Measurements from ENCODE around the gene ZBTB18.
"Not testable (repeated sequence)": the region's sequence is repeated elsewhere in the genome, so short reads cannot be mapped to it uniquely, and the experiment has no call there.

Gene ZBTB18

GRCh38 chr1:244030481-244031040 lies 20.5 kb upstream of the ZBTB18 start:
- in situ Hi-C loops (cut with HindIII; ENCODE audit: low sequenced_read_pairs): no loop called here
- H3K4me3 ChIP-seq (ENCODE audit: low read depth, low read length): no peak overlapping the region
- no peak for DNase-seq (ENCODE audit: low read depth)
- no peak for TF ChIP-seq CTCF (IDR thresholded peaks at IDR 0.05; ENCODE audit: low read depth, low read length, missing control alignments)

- no peak for TF ChIP-seq CTCF (IDR thresholded peaks at IDR 0.05; ENCODE audit: low read depth, low read length, missing control alignments)
- in situ Hi-C loops (cut with HindIII; ENCODE audit: low sequenced_read_pairs): no loop called here
- no peak for DNase-seq (ENCODE audit: low read depth)
- no peak overlapping the region for H3K4me3 ChIP-seq (ENCODE audit: low read depth, low read length)
These were observed 15.7 kb upstream of the ZBTB18 start for GRCh38 chr1:244035358-244035757.

- no peak for DNase-seq (ENCODE audit: low read depth)
- no peak for TF ChIP-seq CTCF (IDR thresholded peaks at IDR 0.05; ENCODE audit: low read depth, low read length, missing control alignments)
- in situ Hi-C loops (cut with HindIII; ENCODE audit: low sequenced_read_pairs): no loop called here
- no peak overlapping the region for H3K4me3 ChIP-seq (ENCODE audit: low read depth, low read length)
These were observed 13.8 kb upstream of the ZBTB18 start for GRCh38 chr1:244037252-244037651.

- in situ Hi-C loops (cut with HindIII; ENCODE audit: low sequenced_read_pairs): no loop called here
- TF ChIP-seq CTCF (IDR thresholded peaks at IDR 0.05; ENCODE audit: low read depth, low read length, missing control alignments): no peak
- no peak overlapping the region for H3K4me3 ChIP-seq (ENCODE audit: low read depth, low read length)
- no peak for DNase-seq (ENCODE audit: low read depth)
These were observed 9.5 kb upstream of the ZBTB18 start for GRCh38 chr1:244041466-244042120.

GRCh38 chr1:244042293-244042692 lies 8.8 kb upstream of the ZBTB18 start:
- in situ Hi-C loops (cut with HindIII; ENCODE audit: low sequenced_read_pairs): no loop called here
- TF ChIP-seq CTCF (IDR thresholded peaks at IDR 0.05; ENCODE audit: low read depth, low read length, missing control alignments): no peak
- no peak overlapping the region for H3K4me3 ChIP-seq (ENCODE audit: low read depth, low read length)
- DNase-seq (ENCODE audit: low read depth): no peak

GRCh38 chr1:244044423-244044822 lies 6.7 kb upstream of the ZBTB18 start:
- in situ Hi-C loops (cut with HindIII; ENCODE audit: low sequenced_read_pairs): no loop called here
- no peak overlapping the region for H3K4me3 ChIP-seq (ENCODE audit: low read depth, low read length)
- no peak for TF ChIP-seq CTCF (IDR thresholded peaks at IDR 0.05; ENCODE audit: low read depth, low read length, missing control alignments)
- no peak for DNase-seq (ENCODE audit: low read depth)

- in situ Hi-C loops (cut with HindIII; ENCODE audit: low sequenced_read_pairs); H3K4me3 ChIP-seq (ENCODE audit: low read depth, low read length); DNase-seq (ENCODE audit: low read depth): not testable (repeated sequence)
These were observed 4.8 kb upstream of the ZBTB18 start for GRCh38 chr1:244046254-244046653.
